Adrenal gland (tissue), 12 donors: Measurements from ENCODE around the gene PKP4. TPM values are rescaled to one million over a fixed set of nuclear protein-coding genes. Genes with fewer than 3 reads are reported as not detected.

Source experiments
- DNase-seq, 7 donors: peaks; one replicate each; pipeline ENCODE4 v3.0.0-alpha.2; 2019 to 2020
- H3K27ac ChIP-seq, 5 donors: fragments of 200-600 bp; sonication (generic) in 4 of 5; 1 replicate in 3 of 5; 2 replicates in 2 of 5; pipeline versions ENCODE4 v1.5.1 to v1.8.0; 2016 to 2020; ENCODE audit warnings: mild to moderate bottlenecking in 1 of 5
- H3K27me3 ChIP-seq: fragments of 200-600 bp; 2 replicates; pipeline ENCODE4 v1.8.0; 2021
- H3K36me3 ChIP-seq, 2 donors: fragments of 200-600 bp; replicated peaks in 1 of 2; 1 replicate in 1 of 2; 2 replicates in 1 of 2; pipeline versions ENCODE4 v1.5.1 to v1.8.0; 2018 to 2022
- H3K4me1 ChIP-seq, 2 donors: fragments of 200-600 bp; replicated peaks in 1 of 2; 1 replicate in 1 of 2; 2 replicates in 1 of 2; pipeline versions ENCODE4 v1.5.1 to v1.8.0; 2018 to 2021
- H3K4me3 ChIP-seq, 4 donors: fragments of 200-600 bp; sonication (generic) in 3 of 4; one replicate each; pipeline ENCODE4 v1.5.1; 2016 to 2018
- H3K9me3 ChIP-seq, 3 donors: fragments of 200-600 bp; sonication (generic) in 1 of 3; replicated peaks in 1 of 3; 1 replicate in 2 of 3; 2 replicates in 1 of 3; pipeline versions ENCODE4 v1.5.1 to v1.8.0; 2016 to 2021
- CTCF ChIP-seq, 6 experiments: fragments of 450-650 bp in 4 of 6; fragments of 200-600 bp in 2 of 6; sonication (generic) in 1 of 6; IDR thresholded peaks; 1 replicate in 5 of 6; 2 replicates in 1 of 6; pipeline versions ENCODE4 v1.5.1 to v1.8.0; 2016 to 2021; ENCODE audit warnings: antibody characterized with exemption in 6 of 6, mild to moderate bottlenecking in 2 of 6, moderate library complexity in 1 of 6
- POLR2A ChIP-seq, 2 donors: fragments of 450-650 bp; IDR thresholded peaks; one replicate each; pipeline ENCODE4 v1.6.1; 2017; ENCODE audit warnings: antibody characterized with exemption in 2 of 2, mild to moderate bottlenecking in 2 of 2, moderate library complexity in 1 of 2
- WGBS, 4 donors: extraction: QIAGEN DNeasy Blood & Tissue Kit in 2 of 4; methylation state at CpG; one replicate each; pipeline versions ENCODE4 v1.1.5 to v1.1.7; 2013 to 2017; 5-methylcytosine and 5-hydroxymethylcytosine counted together
- intact Hi-C, 2 donors: fragments of 100-400 bp; cut with DNase I; formaldehyde crosslinking; loops; one replicate each; pipeline versions ENCODE4 v1.14.1 to v1.15.0; 2022 to 2023
- polyA plus RNA-seq, 3 donors: library from polyadenylated mRNA; stranded (reverse); fragments of 200-250 nt in 2 of 3; fragments of 350-450 nt in 1 of 3; fragmentation: Illumina TruSeq in 1 of 3; extraction: RNeasy Lipid Tissue Mini Kit (QIAGEN cat#74804) in 1 of 3; gene quantifications; one replicate each; pipeline ENCODE4 v1.2.3, GENCODE V29; 2013 to 2014
- total RNA-seq, 9 donors: library from RNA; depleted of rRNA in 4 of 9; stranded (reverse); fragments of >200 nt in 4 of 9; fragments of 120-200 nt in 1 of 9; fragmentation: NEBNext Ultra II Directional in 1 of 9; extraction: Animal tissue kit (Norgen Biotek cat#: 25700) in 1 of 9; gene quantifications; one replicate each; pipeline versions ENCODE4 v1.1.0 to v1.2.4, GENCODE V29; 2013 to 2023
- donor health status: healthy with polysubstance abuse.
- donor health status: Bipolar disorder and iron deficiency.
- donor health status: DM: yes; HTN: yes; CAD: no.
- donor health status: DM: no; HTN: no; CAD: no.
- donor health status: DM: no; HTN: no; CAD: no.
- donor health status: DM: yes; HTN: yes; CAD: no.

Gene PKP4
- total and polyA plus RNA-seq, 12 donors, result 15.6 to 34.9 (median 23.3) TPM

GRCh38 chr2:158484892-158485556 is 28.3 kb downstream of the PKP4 start:
- TF ChIP-seq POLR2A (IDR thresholded peaks at IDR 0.05) (no peak), CTCF (IDR thresholded peaks at IDR 0.05) (no peak)
- intact Hi-C loops, result no loop called here
- H3K27me3 ChIP-seq, result no peaks in the 10 kb centered on the region
- no peak overlapping the region for H3K27ac ChIP-seq
- WGBS, 4 donors, result 80 to 86% (median 84%) methylated on average over 8 of the region's 8 CpGs
- H3K9me3 ChIP-seq, result no peaks in the 10 kb centered on the region
- peaks cover 0 to 15% of the 10 kb centered on the region in 2 donors for H3K4me1 ChIP-seq
- H3K36me3 ChIP-seq, result no peaks in the 10 kb centered on the region
- DNase-seq, result no peak
- H3K4me3 ChIP-seq, result no peak overlapping the region

GRCh38 chr2:158486150-158486969 is 29.6 kb downstream of the PKP4 start:
- Histone ChIP-seq H3K27me3 (no peaks in the 10 kb centered on the region), H3K27ac (no peak overlapping the region), H3K9me3 (no peaks in the 10 kb centered on the region), H3K4me3 (no peak overlapping the region), H3K4me1 (peaks cover 0 to 15% of the 10 kb centered on the region in 2 donors), H3K36me3 (no peaks in the 10 kb centered on the region)
- intact Hi-C loops, result no loop called here
- TF ChIP-seq POLR2A (IDR thresholded peaks at IDR 0.05) (no peak), CTCF (IDR thresholded peaks at IDR 0.05) (no peak)
- no peak for DNase-seq
- WGBS, 4 donors, result 87 to 91% (median 89%) methylated on average over 3 of the region's 3 CpGs

DNA sequence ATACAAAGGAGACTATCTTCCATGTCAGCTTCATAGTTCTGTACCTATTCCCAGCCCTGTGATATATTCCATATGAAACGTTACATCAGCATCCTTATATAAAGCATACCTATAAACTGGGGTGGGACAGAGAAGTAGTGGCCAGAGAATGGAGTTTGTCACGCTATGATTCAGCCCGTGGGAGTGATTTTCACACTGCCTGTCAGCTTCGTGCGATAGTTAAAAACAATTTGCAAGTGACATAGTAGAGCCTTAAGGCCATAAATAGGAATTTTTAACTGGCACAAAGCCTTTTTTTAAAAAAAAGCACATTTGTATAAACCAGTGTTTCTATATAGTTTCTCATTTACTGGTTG is 30.2 kb downstream of the PKP4 start:
- Histone ChIP-seq H3K4me1 (peaks cover 0 to 15% of the 10 kb centered on the region in 2 donors), H3K4me3 (no peak overlapping the region), H3K9me3 (no peaks in the 10 kb centered on the region), H3K36me3 (no peaks in the 10 kb centered on the region), H3K27ac (no peak overlapping the region), H3K27me3 (no peaks in the 10 kb centered on the region)
- 74 to 83% (median 78%) methylated on average over 5 of the region's 5 CpGs for WGBS, 4 donors
- no peak for DNase-seq
- intact Hi-C loops, result no loop called here
- TF ChIP-seq POLR2A (IDR thresholded peaks at IDR 0.05) (no peak), CTCF (IDR thresholded peaks at IDR 0.05) (no peak)

GRCh38 chr2:158487419-158487818 is 30.7 kb downstream of the PKP4 start:
- no peaks in the 10 kb centered on the region for H3K9me3 ChIP-seq
- TF ChIP-seq CTCF (IDR thresholded peaks at IDR 0.05), result no peak
- DNase-seq, result peak in 3 of 7 donors; percentile 16 to 39 (median 29)
- H3K4me3 ChIP-seq, result no peak overlapping the region
- H3K27me3 ChIP-seq, result no peaks in the 10 kb centered on the region
- H3K36me3 ChIP-seq, result no peaks in the 10 kb centered on the region
- H3K27ac ChIP-seq, result no peak overlapping the region
- H3K4me1 ChIP-seq, result peaks cover 0 to 15% of the 10 kb centered on the region in 2 donors
- intact Hi-C loops, result no loop called here
